Fibroblast of lung (primary cell): Measurements from ENCODE around the gene KMT2C. TPM values are rescaled to one million over a fixed set of nuclear protein-coding genes. Genes with fewer than 3 reads are reported as not detected.
"Not testable (repeated sequence)": the region's sequence is repeated elsewhere in the genome, so short reads cannot be mapped to it uniquely, and the experiment has no call there.

Source experiments
- DNase-seq, 2 donors: peaks; one replicate each; pipeline versions ENCODE4 v3.0.0 to v3.0.0-alpha.2; 2010; ENCODE audit warnings: low read depth in 2 of 2
- H2AFZ ChIP-seq: 2 replicates; pipeline ENCODE4 v1.5.1; 2012; ENCODE audit warnings: low read length, control low read depth, inconsistent platforms
- H3K27ac ChIP-seq: 2 replicates; pipeline ENCODE4 v1.5.1; 2011; ENCODE audit warnings: low read length, control low read depth; ENCODE audit not compliant: insufficient read depth
- H3K27me3 ChIP-seq: 2 replicates; pipeline ENCODE4 v1.5.1; 2011; ENCODE audit warnings: mild to moderate bottlenecking, low read length; ENCODE audit not compliant: control insufficient read depth, insufficient read depth
- H3K36me3 ChIP-seq: 2 replicates; pipeline ENCODE4 v1.5.1; 2011; ENCODE audit warnings: low read length; ENCODE audit not compliant: control insufficient read depth, insufficient read depth
- H3K4me1 ChIP-seq: 2 replicates; pipeline ENCODE4 v1.5.1; 2011; ENCODE audit warnings: low read length; ENCODE audit not compliant: control insufficient read depth, insufficient read depth; ENCODE audit errors: extremely low read depth
- H3K4me2 ChIP-seq: 2 replicates; pipeline ENCODE4 v1.5.1; 2011; ENCODE audit warnings: low read length, control low read depth; ENCODE audit not compliant: insufficient read depth; ENCODE audit errors: extremely low read depth
- H3K4me3 ChIP-seq, 4 experiments: fragments of 200-600 bp in 1 of 4; sonication (generic) in 1 of 4; replicated peaks in 1 of 4; 2 replicates each; pipeline ENCODE4 v1.5.1; 2011 to 2016; ENCODE audit warnings: low read length in 4 of 4, low read depth in 3 of 4, mild to moderate bottlenecking in 3 of 4, control low read depth in 2 of 4, inconsistent platforms in 1 of 4, mixed read lengths in 1 of 4; ENCODE audit not compliant: insufficient read depth in 1 of 4; ENCODE audit errors: control extremely low read depth in 1 of 4
- H3K79me2 ChIP-seq: 2 replicates; pipeline ENCODE4 v1.5.1; 2012; ENCODE audit warnings: mild to moderate bottlenecking, low read length, inconsistent platforms; ENCODE audit not compliant: control insufficient read depth, insufficient read depth
- H3K9ac ChIP-seq: 2 replicates; pipeline ENCODE4 v1.5.1; 2011; ENCODE audit warnings: mild to moderate bottlenecking, low read length, control low read depth; ENCODE audit not compliant: insufficient read depth
- H3K9me3 ChIP-seq: 2 replicates; pipeline ENCODE4 v1.5.1; 2012; ENCODE audit warnings: low read depth, low read length; ENCODE audit not compliant: control insufficient read depth, insufficient read depth
- H4K20me1 ChIP-seq: 2 replicates; pipeline ENCODE4 v1.5.1; 2011; ENCODE audit warnings: low read length; ENCODE audit not compliant: control insufficient read depth, insufficient read depth; ENCODE audit errors: extremely low read depth
- polyA plus RNA-seq, 2 donors: library from polyadenylated mRNA; depleted of rRNA in 1 of 2; stranded (reverse) in 1 of 2; unstranded in 1 of 2; fragments of >200 nt; gene quantifications; 2 replicates each; pipeline ENCODE4 v1.2.1, GENCODE V29; 2011 to 2012; ENCODE audit warnings: missing spikeins in 1 of 2
- total RNA-seq: library from RNA; depleted of rRNA; stranded (reverse); fragments of >200 nt; gene quantifications from 2 replicates; pipeline ENCODE4 v1.2.1, GENCODE V29; 2014

The KMT2C gene
- total and polyA plus RNA-seq, 2 donors (not counting 1 experiment from before 2014, with no cell fraction given), result 11.1 to 32.4 TPM

- H3K79me2 ChIP-seq, H4K20me1 ChIP-seq, H3K9ac ChIP-seq, DNase-seq, H3K4me3 ChIP-seq, H3K9me3 ChIP-seq, H3K36me3 ChIP-seq, H3K27me3 ChIP-seq, H3K4me2 ChIP-seq, H3K4me1 ChIP-seq, H3K27ac ChIP-seq, H2AFZ ChIP-seq: not testable (repeated sequence)
These were observed 168.9 kb downstream of the KMT2C start for GRCh38 chr7:152266859-152267258.

- not testable (repeated sequence) for H3K79me2 ChIP-seq, H2AFZ ChIP-seq, H3K4me2 ChIP-seq, H3K4me3 ChIP-seq, H3K9me3 ChIP-seq, H4K20me1 ChIP-seq, H3K36me3 ChIP-seq, H3K9ac ChIP-seq, H3K27me3 ChIP-seq, H3K4me1 ChIP-seq, DNase-seq, H3K27ac ChIP-seq
These were observed 170.9 kb downstream of the KMT2C start for GRCh38 chr7:152264915-152265314.

GRCh38 chr7:152262146-152262545, 173.7 kb downstream of the KMT2C start:
- not testable (repeated sequence) for H3K27me3 ChIP-seq, H3K4me1 ChIP-seq, H3K36me3 ChIP-seq, H3K27ac ChIP-seq, H3K9me3 ChIP-seq, H3K79me2 ChIP-seq, H3K4me3 ChIP-seq, H2AFZ ChIP-seq, H4K20me1 ChIP-seq, H3K4me2 ChIP-seq, H3K9ac ChIP-seq, DNase-seq

GRCh38 chr7:152259645-152260044, 176.2 kb downstream of the KMT2C start:
- not testable (repeated sequence) for H3K4me3 ChIP-seq, H3K9me3 ChIP-seq, DNase-seq, H3K4me1 ChIP-seq, H4K20me1 ChIP-seq, H2AFZ ChIP-seq, H3K4me2 ChIP-seq, H3K27ac ChIP-seq, H3K36me3 ChIP-seq, H3K79me2 ChIP-seq, H3K27me3 ChIP-seq, H3K9ac ChIP-seq

GRCh38 chr7:152247851-152248250, 188.0 kb downstream of the KMT2C start:
- H3K36me3 ChIP-seq, DNase-seq, H3K27me3 ChIP-seq, H3K9ac ChIP-seq, H3K79me2 ChIP-seq, H3K4me2 ChIP-seq, H3K9me3 ChIP-seq, H3K4me1 ChIP-seq, H4K20me1 ChIP-seq, H3K27ac ChIP-seq, H2AFZ ChIP-seq, H3K4me3 ChIP-seq: not testable (repeated sequence)

- H3K36me3 ChIP-seq, H3K79me2 ChIP-seq, H3K27me3 ChIP-seq, H3K4me2 ChIP-seq, H3K9me3 ChIP-seq, H3K4me1 ChIP-seq, DNase-seq, H2AFZ ChIP-seq, H4K20me1 ChIP-seq, H3K4me3 ChIP-seq, H3K9ac ChIP-seq, H3K27ac ChIP-seq: not testable (repeated sequence)
These were observed 190.4 kb downstream of the KMT2C start for GRCh38 chr7:152245417-152245816.

GRCh38 chr7:152243464-152243863, 192.3 kb downstream of the KMT2C start:
- H3K9me3 ChIP-seq, H3K4me3 ChIP-seq, H3K27ac ChIP-seq, DNase-seq, H3K36me3 ChIP-seq, H3K4me1 ChIP-seq, H3K9ac ChIP-seq, H4K20me1 ChIP-seq, H3K4me2 ChIP-seq, H3K27me3 ChIP-seq, H2AFZ ChIP-seq, H3K79me2 ChIP-seq: not testable (repeated sequence)
